NCI-H1092 treated with DMSO at 0.1 percent for 48 hours (cell line): ENCODE results near the gene GRAMD1C.
"Not testable (repeated sequence)": the region's sequence is repeated elsewhere in the genome, so short reads cannot be mapped to it uniquely, and the experiment has no call there.

Experiments used
- DNase-seq: peaks from one replicate; lab custom pipeline; 2025; lab: John Stamatoyannopoulos, UW

Gene GRAMD1C

DNA sequence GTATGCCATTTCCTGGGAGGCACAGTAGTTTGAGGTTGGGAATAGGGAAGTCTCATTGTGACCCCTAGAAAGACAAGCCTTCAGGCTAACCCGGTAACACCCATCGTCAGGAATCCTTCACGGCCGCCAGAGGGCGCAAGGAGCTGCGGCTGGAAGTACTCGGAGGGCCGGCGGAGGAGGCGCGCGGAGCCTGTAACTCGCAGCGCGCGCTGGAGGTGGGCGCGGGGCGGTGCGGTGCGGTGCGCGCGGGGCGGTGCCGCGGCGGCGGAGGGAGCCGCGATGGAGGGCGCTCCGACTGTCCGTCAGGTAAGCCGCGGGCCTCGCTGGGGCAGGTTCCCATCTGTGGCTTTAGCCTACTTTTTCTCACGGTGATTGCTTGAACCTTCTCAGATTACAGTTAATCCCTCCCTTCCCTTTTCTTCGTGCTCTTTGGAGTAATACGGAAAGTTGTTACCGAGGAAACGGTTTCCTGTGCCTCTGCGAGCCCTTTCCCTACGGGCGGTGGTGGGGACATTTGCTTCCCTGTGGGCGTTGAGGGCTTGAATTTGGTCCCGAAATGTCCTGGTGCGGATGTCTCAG lies at the start of gene GRAMD1C:
TSS of gene GRAMD1C (plus strand) at position 158 of the 579 bp plus-strand sequence. CDS start at position 280, 122 bp downstream.
- peak; percentile 90 for DNase-seq

DNA sequence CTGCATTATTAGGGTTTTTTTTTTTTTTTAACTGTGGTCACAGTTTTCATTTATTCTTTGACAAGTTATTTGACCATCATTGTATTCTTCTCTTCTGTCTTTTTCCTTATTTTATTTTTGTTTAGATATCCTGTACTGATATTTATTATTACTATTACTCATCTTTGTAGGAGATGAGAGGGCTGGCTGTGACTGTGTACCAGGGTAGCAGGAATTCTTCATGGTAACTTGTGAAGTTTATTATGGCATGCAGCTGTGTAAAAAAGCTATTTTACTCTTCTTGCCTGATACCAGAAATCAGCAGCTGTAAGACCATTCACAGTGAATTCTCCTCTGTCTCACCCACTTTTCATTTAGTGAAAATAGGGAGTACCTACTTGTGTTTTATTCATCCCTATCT lies 47.2 kb upstream of the GRAMD1C start:
- no peak for DNase-seq

DNA sequence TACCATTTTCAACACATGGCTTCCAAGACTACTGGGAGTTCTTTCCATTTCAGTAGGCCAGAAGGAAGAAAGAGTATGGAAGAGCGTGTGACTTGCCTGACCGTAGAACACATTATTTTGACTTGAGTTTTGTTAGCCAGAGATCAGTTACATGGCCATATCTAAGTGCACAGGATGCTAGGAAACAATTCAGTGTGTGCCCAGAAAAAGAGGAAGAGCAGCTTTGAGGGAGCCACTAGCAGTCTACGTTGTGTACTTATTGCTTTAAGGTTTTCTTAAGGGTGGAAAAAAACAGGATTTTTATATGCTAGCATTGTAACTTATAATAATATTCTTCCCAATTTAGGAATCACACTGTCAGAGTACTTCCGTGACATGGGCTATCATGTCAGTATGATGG lies 44.1 kb upstream of the GRAMD1C start:
- DNase-seq, result no peak

DNA sequence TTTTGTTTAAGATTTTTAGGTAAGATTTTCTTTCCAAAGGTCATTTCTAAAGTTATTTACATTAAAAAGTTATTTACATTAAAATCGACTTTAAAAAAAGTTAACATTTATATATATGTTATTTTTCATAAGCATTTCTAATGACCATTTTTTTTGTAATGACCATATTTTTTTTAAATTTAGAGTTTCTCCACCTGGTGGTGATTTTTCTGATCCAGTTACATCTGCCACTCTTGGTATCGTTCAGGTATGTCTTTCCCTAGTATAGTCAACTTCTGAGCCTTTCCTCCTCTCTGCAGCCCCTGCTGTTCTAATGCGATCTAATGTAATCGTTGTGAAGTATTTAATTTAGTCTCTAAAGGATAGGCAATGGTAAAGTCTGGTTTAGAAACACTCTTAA lies 42.9 kb upstream of the GRAMD1C start:
- DNase-seq, result no peak

DNA sequence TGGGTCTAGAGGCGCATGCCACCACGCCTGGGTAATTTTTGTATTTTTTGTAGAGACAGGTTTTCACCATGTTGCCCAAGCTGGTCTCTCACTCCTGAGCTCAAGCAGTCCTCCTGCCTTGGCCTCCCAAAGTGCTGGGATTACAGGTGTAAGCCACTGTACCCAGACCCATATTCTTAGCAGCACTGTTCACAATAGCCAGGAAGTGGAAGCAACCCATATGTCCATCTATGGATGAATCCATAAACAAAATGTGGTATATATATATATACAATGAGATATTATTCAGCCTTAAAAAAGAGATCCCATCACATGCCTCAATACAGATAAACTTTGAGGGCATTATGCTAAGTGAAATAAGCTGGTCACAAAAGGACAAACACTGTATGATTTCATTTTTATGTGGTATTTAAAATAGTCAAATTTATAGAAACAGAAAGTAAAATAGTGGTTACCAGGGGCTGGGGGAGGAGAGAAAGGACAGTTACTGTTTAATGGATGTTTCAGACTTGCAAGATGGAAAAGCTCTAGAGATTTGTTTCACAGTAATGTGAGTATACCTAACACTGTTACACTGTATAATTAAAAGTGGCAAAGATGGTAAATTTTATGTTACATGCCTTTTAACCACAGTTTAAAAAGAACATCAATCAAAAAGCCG lies 35.7 kb upstream of the GRAMD1C start:
- no peak for DNase-seq

DNA sequence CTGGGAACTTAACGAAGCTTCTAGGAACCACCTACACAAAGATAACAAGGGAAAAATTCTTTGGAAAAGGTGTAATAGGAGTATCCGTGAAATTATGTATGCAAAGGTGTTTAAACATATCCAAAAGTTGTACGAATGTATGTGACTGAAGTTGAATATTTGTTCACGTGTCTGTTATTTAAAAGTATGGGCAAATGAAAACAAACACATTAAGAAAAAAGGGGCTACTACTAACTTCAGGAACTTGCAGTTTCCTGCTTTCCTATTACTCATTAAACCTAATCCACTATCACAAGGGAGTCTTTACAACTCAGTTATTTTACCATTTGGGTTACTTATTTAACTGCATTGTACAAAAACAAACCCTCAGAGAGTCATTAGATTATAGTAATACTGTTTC lies 33.9 kb upstream of the GRAMD1C start:
- no peak for DNase-seq

DNA sequence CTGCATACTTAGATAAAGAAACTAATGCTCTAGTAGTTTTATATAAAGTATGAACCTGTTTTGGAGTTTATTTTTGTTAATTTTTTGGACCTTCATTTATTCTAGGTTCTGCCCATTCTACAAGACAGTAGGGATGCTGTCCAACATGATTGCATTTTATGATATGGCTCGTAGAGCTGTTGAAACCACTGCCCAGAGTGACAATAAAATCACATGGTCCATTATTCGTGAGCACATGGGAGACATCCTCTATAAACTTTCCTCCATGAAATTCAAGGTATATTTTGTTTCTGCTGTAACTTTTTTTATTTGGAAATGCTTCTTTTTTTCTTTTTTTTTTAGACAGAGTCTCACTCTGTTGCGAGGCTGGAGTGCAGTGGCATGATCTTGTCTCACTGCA lies 33.3 kb upstream of the GRAMD1C start:
- DNase-seq, result no peak

DNA sequence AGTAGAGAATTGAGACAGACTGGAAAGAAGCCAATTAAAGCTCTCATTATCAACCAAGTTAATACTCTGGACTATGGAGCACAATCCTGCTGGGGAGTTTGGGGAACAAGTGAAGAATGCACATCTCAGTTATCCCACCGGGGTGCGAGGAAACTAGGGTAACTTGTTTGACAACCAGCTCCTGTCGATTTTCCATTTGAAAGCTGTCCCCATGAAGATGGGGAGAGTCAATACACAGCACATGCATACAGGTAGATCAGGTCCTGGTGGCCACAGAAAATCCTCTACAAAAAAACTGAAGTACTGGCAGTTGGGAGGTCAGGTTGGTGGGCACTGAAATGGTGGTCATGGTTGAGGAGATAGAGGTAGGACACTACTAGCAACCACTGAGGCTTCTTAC lies 25.7 kb upstream of the GRAMD1C start:
- no peak for DNase-seq

DNA sequence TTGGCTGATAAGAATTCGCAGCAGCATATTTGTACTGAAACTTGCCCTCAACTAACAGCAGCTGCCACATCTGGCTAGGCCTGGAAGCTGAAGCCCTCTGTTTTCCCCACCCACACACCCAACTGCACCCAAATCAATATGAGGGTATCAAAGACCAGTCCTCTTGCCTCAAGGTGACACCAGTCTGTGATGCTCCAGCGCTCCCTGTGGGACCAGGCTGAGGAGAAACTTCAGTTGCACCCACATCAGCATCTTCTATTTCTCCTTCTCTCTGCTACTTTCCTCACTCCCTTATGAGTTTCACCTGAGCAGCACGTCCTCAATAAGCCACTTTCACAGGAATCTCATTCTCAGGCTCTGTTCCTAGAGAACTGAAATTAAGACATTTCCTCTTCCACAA lies 18.7 kb upstream of the GRAMD1C start:
- DNase-seq, result no peak

DNA sequence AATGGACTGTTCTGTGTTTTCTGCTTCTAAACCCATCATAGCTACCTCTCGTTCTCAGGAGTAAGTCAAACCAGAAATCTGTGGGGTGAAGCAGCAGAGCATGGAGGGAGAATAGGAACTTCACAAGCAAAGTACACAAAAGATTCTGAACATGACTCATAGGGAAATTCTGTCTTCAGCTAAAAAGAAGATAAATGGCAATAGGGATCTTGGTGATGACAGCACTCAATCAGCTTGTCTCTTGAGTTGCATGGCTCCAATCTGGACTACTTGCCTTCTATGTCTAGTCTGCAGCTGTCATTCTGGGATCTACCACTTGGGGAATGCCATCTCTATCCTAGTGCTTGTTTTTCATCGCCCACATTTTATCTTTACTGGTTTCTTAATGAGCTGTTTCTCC lies 13.5 kb upstream of the GRAMD1C start:
- DNase-seq, result no peak

DNA sequence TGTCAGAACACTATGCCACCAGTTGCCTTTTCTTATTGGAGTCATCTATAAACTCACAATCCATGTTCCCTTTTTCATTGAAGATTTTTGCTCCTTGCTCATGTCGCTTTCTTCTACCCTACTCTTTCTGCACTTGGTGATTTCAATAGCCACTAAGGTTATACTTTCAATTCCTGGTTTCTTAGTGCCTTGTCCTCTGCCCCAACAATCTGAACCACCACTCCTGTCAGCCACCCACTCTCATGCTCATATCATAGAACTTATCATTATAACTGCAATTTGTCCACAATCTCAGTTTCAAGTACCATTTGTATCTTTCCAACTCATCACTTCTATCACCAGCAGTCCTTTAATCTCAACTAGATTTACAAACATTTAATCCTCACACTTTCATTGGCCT lies 10.0 kb upstream of the GRAMD1C start:
- no peak for DNase-seq

DNA sequence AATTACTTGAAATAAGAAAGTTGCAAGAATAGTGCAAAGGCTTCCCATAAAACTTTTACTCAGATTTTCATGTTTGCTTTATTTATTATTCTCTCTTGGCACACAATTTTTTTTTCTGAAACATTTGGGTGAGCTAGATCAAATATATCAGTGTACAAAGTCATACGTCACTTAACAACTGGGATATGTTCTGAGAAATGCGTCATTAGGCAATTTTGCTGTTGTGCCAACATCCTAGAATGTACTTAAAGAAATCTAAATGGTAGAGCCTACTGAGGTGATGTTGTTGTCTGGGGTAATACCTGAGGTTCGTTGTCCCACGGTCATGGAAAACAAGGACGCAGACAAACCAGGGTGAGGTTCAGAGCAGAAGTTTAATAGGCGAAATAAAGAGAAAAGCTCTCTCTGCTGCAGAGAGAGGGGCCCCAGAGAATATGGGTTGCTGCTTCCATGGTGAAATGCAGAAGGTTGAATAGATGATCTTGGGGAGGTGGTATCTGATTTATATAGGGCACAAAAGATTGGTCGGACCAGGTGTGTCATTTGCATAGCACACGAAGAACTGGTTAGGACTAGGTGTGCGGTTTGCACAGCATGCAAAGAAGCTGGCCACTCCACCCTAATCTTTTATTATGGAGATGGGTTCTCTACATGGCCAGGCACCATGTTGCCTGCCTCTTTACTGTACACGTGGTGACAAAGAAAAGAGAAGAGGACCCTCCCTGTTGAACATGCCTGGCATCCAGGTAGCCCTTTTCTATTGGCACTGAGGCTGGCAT lies 8.8 kb upstream of the GRAMD1C start:
- no peak for DNase-seq

DNA sequence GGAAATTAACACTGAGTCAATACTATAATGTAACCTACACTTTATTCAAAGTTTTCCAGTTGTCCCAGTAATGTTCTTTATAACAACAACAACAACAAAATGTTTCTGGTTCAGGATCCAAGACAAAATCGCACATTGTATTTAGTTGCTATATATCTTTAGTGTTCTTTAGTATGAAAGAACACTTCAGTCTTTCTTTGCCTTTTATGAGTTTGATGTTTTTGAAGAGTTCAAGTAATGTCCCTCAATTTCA lies 7.6 kb upstream of the GRAMD1C start:
- no peak for DNase-seq

DNA sequence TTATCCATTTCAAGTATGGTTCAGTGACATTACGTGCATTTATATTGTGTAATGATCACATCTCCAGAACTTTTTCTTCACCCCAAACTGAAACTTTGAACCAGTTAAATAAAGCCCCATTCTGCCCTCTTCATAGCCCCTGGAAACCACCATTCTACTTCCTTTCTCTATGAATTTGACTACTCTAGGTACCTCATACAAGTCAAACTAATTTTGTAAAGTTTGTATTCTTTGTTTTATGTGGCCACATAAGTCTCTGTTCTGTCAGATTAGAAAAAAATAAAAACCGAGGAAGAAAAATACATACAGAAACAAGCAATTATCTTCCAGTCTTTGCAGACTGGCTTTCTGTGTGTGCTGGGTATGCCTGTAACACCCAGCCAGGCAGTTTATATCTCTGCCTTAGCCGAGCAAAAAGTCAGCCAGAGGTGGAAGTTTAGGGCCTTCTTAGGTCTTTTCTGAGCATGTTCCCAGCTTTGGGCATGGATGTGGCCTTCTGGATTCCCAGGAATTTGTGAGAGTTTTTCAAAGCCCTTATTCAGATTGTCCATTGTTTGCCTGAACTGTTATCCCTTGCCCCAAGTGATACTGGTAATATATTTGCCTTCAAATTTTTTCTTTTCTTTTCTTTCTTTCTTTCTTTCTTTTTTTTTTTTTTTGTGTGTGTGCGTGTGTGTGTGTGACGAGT lies 6.0 kb upstream of the GRAMD1C start:
- DNase-seq, result no peak

DNA sequence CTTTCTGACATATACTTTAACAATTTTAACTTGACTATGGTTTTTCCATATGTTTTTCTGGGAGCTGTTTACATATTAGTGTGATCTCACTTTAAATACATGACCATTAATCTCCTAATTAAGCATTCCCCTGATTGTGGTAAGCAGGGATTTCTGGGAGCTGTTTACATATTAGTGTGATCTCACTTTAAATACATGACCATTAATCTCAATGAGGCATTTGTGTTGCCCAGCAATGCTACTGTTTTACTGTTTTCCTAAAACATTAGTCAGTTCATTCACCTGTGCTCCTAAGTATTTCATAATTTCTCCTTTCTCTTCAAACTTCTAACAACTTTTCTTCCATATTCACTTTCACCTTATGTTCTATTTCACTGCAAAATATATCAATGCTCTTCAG lies 3.6 kb upstream of the GRAMD1C start:
- no peak for DNase-seq

DNA sequence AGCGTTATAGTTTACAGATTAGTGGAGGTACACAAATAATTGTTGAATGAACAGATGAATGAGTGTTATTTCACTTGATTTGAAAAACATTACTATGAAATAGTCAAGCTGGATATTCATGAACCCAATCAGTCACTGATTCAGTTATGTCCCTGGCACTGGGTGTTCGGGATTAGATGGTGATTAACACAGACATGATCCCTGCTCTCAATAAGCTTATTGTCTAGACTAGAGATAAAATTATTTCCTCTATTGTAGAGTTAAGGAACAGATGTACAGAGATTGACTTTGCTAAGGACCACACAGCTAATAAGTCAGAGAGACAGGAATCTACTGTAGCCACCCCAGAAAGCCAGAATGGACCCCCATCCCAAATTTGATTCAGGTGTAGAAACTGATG lies 963 bp downstream of the GRAMD1C start:
- DNase-seq, result no peak

DNA sequence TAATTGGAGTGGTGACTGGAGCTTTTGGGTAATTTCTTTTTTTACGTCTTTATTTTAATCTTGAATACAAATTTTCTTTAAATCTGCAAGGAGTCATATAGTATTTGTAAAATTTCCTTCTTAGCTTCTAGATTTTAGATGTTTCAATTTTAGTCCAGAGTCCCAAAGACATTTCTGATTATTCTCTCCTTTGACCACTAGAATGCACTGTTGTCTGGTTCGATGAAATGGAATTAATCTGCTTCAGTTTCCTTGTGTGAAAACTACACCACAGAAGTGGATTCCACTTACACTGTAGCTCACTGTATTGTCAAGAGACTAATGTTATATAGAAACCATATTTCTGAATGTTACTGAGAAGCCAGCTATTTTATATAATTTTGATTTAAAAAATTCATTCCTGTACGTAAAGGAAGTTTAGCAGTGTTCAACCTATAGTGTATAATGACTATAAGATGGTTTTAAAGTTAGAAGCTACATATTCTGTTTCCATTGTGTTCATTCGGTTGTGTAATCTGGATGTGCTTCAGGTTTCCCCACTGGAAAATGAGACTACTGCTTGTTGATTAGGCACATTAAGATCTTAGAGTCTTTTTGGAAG lies 6.1 kb downstream of the GRAMD1C start:
- peak; percentile 36 for DNase-seq

DNA sequence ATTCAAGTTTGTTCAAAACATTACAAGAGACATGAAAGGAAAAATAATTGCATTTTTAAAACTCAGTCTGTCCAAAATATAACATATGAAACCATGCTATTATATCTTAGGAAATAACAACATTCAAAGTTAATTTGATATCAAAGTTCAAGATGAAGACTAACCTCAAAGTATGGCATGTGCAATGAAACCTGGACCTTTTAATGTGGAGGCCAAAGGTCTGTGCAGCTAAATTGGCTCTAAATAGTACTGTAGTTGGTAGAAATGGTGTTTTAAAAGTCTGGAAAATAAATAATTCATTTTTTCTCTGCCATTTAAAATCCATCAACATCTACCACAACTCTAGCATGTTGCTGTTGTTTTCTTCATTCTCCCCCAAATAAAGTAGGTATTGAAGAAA lies 8.7 kb downstream of the GRAMD1C start:
- no peak for DNase-seq

DNA sequence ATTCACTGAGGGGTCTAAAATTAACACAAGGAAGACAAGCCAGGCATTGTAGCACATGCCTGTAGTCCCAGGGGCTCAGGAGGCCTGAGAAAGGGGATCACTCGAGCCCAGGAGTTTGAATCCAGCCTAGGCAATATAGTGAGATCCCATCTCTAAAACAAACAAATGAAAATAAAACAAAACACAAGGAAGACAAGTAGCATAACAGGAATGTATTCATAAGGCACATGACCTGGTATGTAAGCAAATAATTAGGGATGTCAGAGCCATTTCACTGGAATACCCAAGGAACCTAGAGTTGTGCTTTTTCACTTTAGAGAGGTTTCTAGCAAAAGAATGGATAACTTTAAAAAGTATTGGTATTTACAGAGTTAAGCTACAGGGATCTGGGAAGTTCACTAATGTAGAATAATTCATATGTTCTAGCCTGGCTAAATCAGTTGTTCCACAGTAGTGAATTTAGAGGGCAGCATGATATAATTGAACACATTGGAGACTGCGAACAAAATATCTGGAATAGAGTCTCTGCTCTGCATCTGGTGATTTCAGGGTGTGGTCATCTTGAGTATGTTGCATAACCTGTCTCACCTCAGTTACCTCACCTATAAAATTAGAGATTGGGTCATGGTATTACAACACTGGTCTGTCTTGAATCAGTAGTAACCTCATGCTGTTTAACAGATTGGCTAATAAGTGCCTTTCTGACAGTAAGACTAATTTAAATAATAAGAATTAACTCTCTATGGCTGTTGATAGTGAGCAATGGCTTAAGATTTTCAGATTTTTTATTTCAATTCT lies 9.3 kb downstream of the GRAMD1C start:
- DNase-seq, result no peak

DNA sequence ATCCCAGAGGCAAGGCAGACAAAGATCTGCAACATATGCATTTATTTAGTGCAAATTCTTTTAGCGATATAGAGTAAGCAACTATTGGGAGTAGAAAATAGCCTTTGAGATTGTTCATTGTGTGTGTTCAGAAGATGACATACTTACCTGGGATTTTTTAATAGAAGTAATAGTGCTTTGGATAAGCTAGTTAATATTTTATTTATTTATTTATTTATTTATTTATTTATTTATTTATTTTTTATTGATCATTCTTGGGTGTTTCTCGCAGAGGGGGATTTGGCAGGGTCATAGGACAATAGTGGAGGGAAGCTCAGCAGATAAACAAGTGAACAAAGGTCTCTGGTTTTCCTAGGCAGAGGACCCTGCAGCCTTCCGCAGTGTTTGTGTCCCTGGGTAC lies 10.5 kb downstream of the GRAMD1C start:
- DNase-seq, result not testable (repeated sequence)

DNA sequence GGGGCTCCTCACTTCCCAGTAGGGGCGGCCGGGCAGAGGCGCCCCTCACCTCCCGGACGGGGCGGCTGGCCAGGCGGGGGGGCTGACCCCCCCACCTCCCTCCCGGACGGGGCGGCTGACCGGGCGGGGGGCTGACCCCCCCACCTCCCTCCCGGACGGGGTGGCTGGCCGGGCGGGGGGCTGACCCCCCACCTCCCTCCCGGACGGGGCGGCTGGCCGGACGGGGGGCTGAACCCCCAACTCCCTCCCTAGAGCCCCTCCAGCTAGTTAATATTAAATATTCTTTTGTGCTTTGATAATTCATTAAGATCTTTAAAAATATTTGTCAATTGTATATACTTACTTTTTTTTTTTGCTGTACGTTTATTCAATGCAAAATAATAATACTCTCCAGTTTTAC lies 11.3 kb downstream of the GRAMD1C start:
- DNase-seq, result not testable (repeated sequence)

DNA sequence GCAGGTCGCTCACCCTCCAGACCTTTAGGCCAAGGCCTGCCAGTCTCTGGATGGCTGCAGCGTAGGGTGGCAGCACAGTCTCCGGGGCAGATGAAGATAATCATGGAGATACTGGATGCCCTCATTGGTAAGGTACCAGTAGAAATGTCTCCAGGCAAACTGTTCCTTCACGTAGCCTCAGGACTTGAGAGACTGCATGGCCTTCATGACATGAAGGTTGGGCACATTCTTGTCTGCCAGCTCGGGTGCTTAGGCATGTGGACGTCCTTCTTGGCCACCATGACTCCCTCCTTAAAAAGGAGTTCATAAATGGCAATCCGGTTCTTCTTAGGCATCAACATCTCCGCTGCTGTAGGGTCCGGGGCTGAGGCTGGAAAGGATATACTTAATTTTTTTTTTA lies 11.8 kb downstream of the GRAMD1C start:
- DNase-seq, result not testable (repeated sequence)
